H9 (cell line): ENCODE data around the gene CFHR5. TPM values are rescaled to one million over a fixed set of nuclear protein-coding genes. Genes with fewer than 3 reads are reported as not detected.
"Not testable (repeated sequence)": the region's sequence is repeated elsewhere in the genome, so short reads cannot be mapped to it uniquely, and the experiment has no call there.

Experiments
- DNase-seq: peaks from one replicate; pipeline ENCODE4 v3.0.0-alpha.2; 2017
- H2AFZ ChIP-seq: one replicate; pipeline ENCODE4 v1.6.1; 2013; ENCODE audit warnings: mild to moderate bottlenecking, low read length, control low read depth, moderate library complexity
- H2AK5ac ChIP-seq: 2 replicates; pipeline ENCODE4 v1.6.1; 2013; ENCODE audit warnings: low read length, control low read depth, mixed read lengths; ENCODE audit not compliant: insufficient read length
- H2BK120ac ChIP-seq: one replicate; pipeline ENCODE4 v1.6.1; 2013; ENCODE audit warnings: low read depth, mild to moderate bottlenecking, low read length, control low read depth, inconsistent platforms; ENCODE audit not compliant: poor library complexity, severe bottlenecking
- H2BK12ac ChIP-seq: 2 replicates; pipeline ENCODE4 v1.6.1; 2013; ENCODE audit warnings: low read length, control low read depth, mixed read lengths, low read depth; ENCODE audit not compliant: insufficient read length
- H2BK15ac ChIP-seq: 2 replicates; pipeline ENCODE4 v1.6.1; 2013; ENCODE audit warnings: low read depth, low read length, control low read depth
- H2BK20ac ChIP-seq: one replicate; pipeline ENCODE4 v1.6.1; 2013; ENCODE audit warnings: low read depth, mild to moderate bottlenecking, low read length, control low read depth, inconsistent platforms; ENCODE audit not compliant: poor library complexity, severe bottlenecking
- H2BK5ac ChIP-seq: 2 replicates; pipeline ENCODE4 v1.6.1; 2013; ENCODE audit warnings: low read length, control low read depth, mixed read lengths; ENCODE audit not compliant: insufficient read length
- H3K14ac ChIP-seq: 2 replicates; pipeline ENCODE4 v1.6.1; 2013; ENCODE audit warnings: low read length, control low read depth; ENCODE audit not compliant: insufficient read depth
- H3K18ac ChIP-seq: 2 replicates; pipeline ENCODE4 v1.6.1; 2013; ENCODE audit warnings: low read depth, mild to moderate bottlenecking, mixed read lengths, low read length, control low read depth; ENCODE audit not compliant: insufficient read length
- H3K23ac ChIP-seq: 2 replicates; pipeline ENCODE4 v1.6.1; 2013; ENCODE audit warnings: low read length, control low read depth, mixed read lengths, low read depth; ENCODE audit not compliant: insufficient read length
- H3K23me2 ChIP-seq: 2 replicates; pipeline ENCODE4 v1.6.1; 2013; ENCODE audit warnings: low read depth, mild to moderate bottlenecking, mixed read lengths, low read length, control low read depth; ENCODE audit not compliant: insufficient read length, poor library complexity, severe bottlenecking
- H3K27ac ChIP-seq: 2 replicates; pipeline ENCODE4 v1.5.1; 2013; ENCODE audit warnings: low read length, control low read depth, mixed read lengths, low read depth; ENCODE audit not compliant: insufficient read length
- H3K27me3 ChIP-seq: 2 replicates; pipeline ENCODE4 v1.6.1; 2013; ENCODE audit warnings: low read length, control low read depth, inconsistent platforms; ENCODE audit not compliant: insufficient read depth
- H3K4ac ChIP-seq: 2 replicates; pipeline ENCODE4 v1.6.1; 2013; ENCODE audit warnings: low read depth, mild to moderate bottlenecking, control low read depth, inconsistent platforms, low read length, moderate library complexity
- H3K4me1 ChIP-seq: 2 replicates; pipeline ENCODE4 v1.6.1; 2013; ENCODE audit warnings: low read length, control low read depth, inconsistent platforms; ENCODE audit not compliant: insufficient read depth
- H3K4me2 ChIP-seq: 2 replicates; pipeline ENCODE4 v1.6.1; 2013; ENCODE audit warnings: low read length, control low read depth, mixed read lengths; ENCODE audit not compliant: insufficient read length, insufficient read depth
- H3K56ac ChIP-seq: 2 replicates; pipeline ENCODE4 v1.6.1; 2013; ENCODE audit warnings: low read depth, mild to moderate bottlenecking, mixed read lengths, low read length, control low read depth; ENCODE audit not compliant: insufficient read length
- H3K79me1 ChIP-seq: 2 replicates; pipeline ENCODE4 v1.6.1; 2013; ENCODE audit warnings: low read depth, mild to moderate bottlenecking, moderate library complexity, low read length, control low read depth, inconsistent platforms; ENCODE audit not compliant: insufficient read depth, poor library complexity, severe bottlenecking
- H3K79me2 ChIP-seq: 2 replicates; pipeline ENCODE4 v1.6.1; 2013; ENCODE audit warnings: low read length, control low read depth, inconsistent platforms; ENCODE audit not compliant: insufficient read depth
- H3K9ac ChIP-seq: 2 replicates; pipeline ENCODE4 v1.6.1; 2013; ENCODE audit warnings: low read length, control low read depth, mixed read lengths; ENCODE audit not compliant: insufficient read length; ENCODE audit errors: extremely low read depth
- H3K9me3 ChIP-seq: one replicate; pipeline ENCODE4 v1.6.1; 2013; ENCODE audit warnings: low read depth, low read length, inconsistent platforms; ENCODE audit not compliant: control insufficient read depth
- H3T11ph ChIP-seq: one replicate; pipeline ENCODE4 v1.6.1; 2013; ENCODE audit warnings: mild to moderate bottlenecking, low read length, control low read depth, inconsistent platforms
- H4K20me1 ChIP-seq: one replicate; pipeline ENCODE4 v1.6.1; 2013; ENCODE audit not compliant: control insufficient read depth, insufficient read length, insufficient read depth
- H4K5ac ChIP-seq: 2 replicates; pipeline ENCODE4 v1.6.1; 2013; ENCODE audit warnings: low read depth, mild to moderate bottlenecking, mixed read lengths, low read length, control low read depth; ENCODE audit not compliant: insufficient read length
- H4K8ac ChIP-seq: replicated peaks from 2 replicates; pipeline ENCODE4 v1.6.1; 2013; ENCODE audit warnings: low read length, control low read depth, mixed read lengths, low read depth; ENCODE audit not compliant: insufficient read length
- H4K91ac ChIP-seq: 2 replicates; pipeline ENCODE4 v1.6.1; 2013; ENCODE audit warnings: low read depth, mild to moderate bottlenecking, moderate library complexity, mixed read lengths, low read length, control low read depth; ENCODE audit not compliant: insufficient read length
- H3K27ac Mint-ChIP-seq, 3 experiments: 2 replicates in 2 of 3; 3 replicates in 1 of 3; pipeline ENCODE4 v1.8.0; 2020 to 2021; ENCODE audit warnings: mixed read lengths in 3 of 3, mild to moderate bottlenecking in 1 of 3, moderate library complexity in 1 of 3
- H3K27me3 Mint-ChIP-seq: 2 replicates; pipeline ENCODE4 v1.8.0; 2021; ENCODE audit warnings: low read depth, mild to moderate bottlenecking, moderate library complexity, mixed read lengths
- H3K36me3 Mint-ChIP-seq, 3 experiments: 2 replicates in 2 of 3; 3 replicates in 1 of 3; pipeline ENCODE4 v1.8.0; 2020 to 2021; ENCODE audit warnings: low read depth in 3 of 3, mixed read lengths in 3 of 3; ENCODE audit not compliant: insufficient read depth in 1 of 3
- H3K4me1 Mint-ChIP-seq, 2 experiments: 2 replicates each; pipeline ENCODE4 v1.8.0; 2020; ENCODE audit warnings: mixed read lengths in 2 of 2
- H3K4me3 Mint-ChIP-seq, 2 experiments: 2 replicates in 1 of 2; 3 replicates in 1 of 2; pipeline ENCODE4 v1.8.0; 2020 to 2021; ENCODE audit warnings: mild to moderate bottlenecking in 2 of 2, mixed read lengths in 2 of 2, moderate library complexity in 1 of 2
- H3K9me3 Mint-ChIP-seq, 2 experiments: 2 replicates in 1 of 2; 3 replicates in 1 of 2; pipeline ENCODE4 v1.8.0; 2020; ENCODE audit warnings: mild to moderate bottlenecking in 2 of 2, mixed read lengths in 2 of 2, moderate library complexity in 1 of 2
- CTCF ChIP-seq: fragments of 200-600 bp; sonication (generic); conservative IDR thresholded peaks from 3 replicates; pipeline ENCODE4 v1.8.0; 2021; ENCODE audit warnings: antibody characterized with exemption, mild to moderate bottlenecking
- WGBS: extraction: QIAGEN DNeasy Blood & Tissue Kit; methylation state at CpG from one replicate; pipeline ENCODE4 v1.1.7; 2013; ENCODE audit warnings: missing lambda C conversion rate, low lambda C conversion rate, mixed read lengths; ENCODE audit not compliant: insufficient read length; ENCODE audit errors: extremely low coverage; 5-methylcytosine and 5-hydroxymethylcytosine counted together
- total RNA-seq: library from RNA; stranded (reverse); gene quantifications from 2 replicates; pipeline ENCODE4 v1.2.1, GENCODE V29; 2021

The CFHR5 gene
- total RNA-seq, 1 experiment from 2014 or later = not detected

DNA sequence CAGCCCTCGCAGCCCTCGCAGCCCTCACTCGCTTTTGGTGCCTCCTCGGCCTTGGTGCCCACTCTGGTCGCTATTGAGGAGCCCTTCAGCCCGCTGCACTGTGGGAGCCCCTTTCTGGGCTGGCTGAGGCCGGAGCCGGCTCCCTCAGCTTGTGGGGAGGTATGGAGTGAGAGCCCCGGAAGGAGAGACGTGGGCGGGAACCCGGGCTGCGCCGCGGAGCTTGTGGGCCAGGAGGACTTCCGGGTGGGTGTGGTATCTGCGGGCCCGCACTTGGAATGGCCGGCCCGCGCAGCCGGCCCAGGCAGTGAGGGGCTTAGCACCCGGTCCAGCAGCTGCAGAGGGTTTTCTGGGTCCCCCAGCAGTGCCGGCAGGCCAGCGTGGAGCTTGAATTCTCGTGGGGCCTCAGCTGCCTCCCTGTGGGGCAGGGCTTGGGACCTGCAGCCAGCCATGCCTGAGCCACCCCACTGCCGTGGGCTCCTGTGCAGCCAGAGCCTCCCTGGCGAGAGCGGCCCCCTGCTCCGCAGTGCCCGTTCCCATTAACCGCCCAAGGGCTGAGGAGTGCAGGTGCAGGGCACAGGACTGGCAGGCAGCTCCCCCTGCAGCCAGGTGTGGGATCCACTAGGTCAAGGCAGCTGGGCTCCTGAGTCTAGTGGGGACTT, 43.7 kb upstream of the CFHR5 start:
- Histone ChIP-seq H3K9me3 (no peaks in the 10 kb centered on the region), H4K5ac (no peak overlapping the region), H2BK12ac (no peak overlapping the region), H3K79me2 (no peaks in the 10 kb centered on the region), H2AK5ac (no peak overlapping the region), H2BK15ac (no peak overlapping the region), H2BK5ac (no peak overlapping the region), H4K20me1 (no peaks in the 10 kb centered on the region), H3K4ac (no peak overlapping the region), H2BK120ac (no peak overlapping the region), H2AFZ (no peak overlapping the region), H3K9ac (no peak overlapping the region), H3K79me1 (no peaks in the 10 kb centered on the region), H4K91ac (no peak overlapping the region), H3K23me2 (no peaks in the 10 kb centered on the region), H2BK20ac (no peak overlapping the region), H3K23ac (no peak overlapping the region), H3K4me1 (no peaks in the 10 kb centered on the region), H3K18ac (no peak overlapping the region), H3K56ac (no peak overlapping the region), H3K14ac (no peak overlapping the region), H3K27me3 (no peaks in the 10 kb centered on the region), H3K27ac (no peak overlapping the region), H3K4me2 (no peak overlapping the region), H3T11ph (no peak overlapping the region), H4K8ac (no peak overlapping the region)
- WGBS = no CpG with 5 or more reads among the region's 32 CpGs
- peak; percentile 60 for DNase-seq
- Mint-ChIP-seq H3K27me3 (no peaks in the 10 kb centered on the region), H3K36me3 (no peaks in the 10 kb centered on the region), H3K9me3 (no peaks in the 10 kb centered on the region; a peak in 1 of 5 replicates), H3K4me3 (no peak overlapping the region), H3K4me1 (no peaks in the 10 kb centered on the region), H3K27ac (no peak overlapping the region)
- peak; percentile 52; the same call in 2 of the 3 replicates for TF ChIP-seq CTCF

- not testable (repeated sequence) for H4K20me1 ChIP-seq, H3K4me1 ChIP-seq, H2BK15ac ChIP-seq, H3K27ac ChIP-seq, H3K4me1 Mint-ChIP-seq, H3K18ac ChIP-seq, H2BK20ac ChIP-seq, H4K5ac ChIP-seq, H4K8ac ChIP-seq, H3K27me3 ChIP-seq, H3K36me3 Mint-ChIP-seq, H3K27me3 Mint-ChIP-seq, H3K9ac ChIP-seq, H3K79me1 ChIP-seq, H3K9me3 Mint-ChIP-seq, H2AFZ ChIP-seq, H3T11ph ChIP-seq, H3K79me2 ChIP-seq, H3K23ac ChIP-seq, H2AK5ac ChIP-seq, H3K14ac ChIP-seq, H3K56ac ChIP-seq, H2BK12ac ChIP-seq, H3K4ac ChIP-seq, H3K4me2 ChIP-seq, H4K91ac ChIP-seq, H3K23me2 ChIP-seq, H3K4me3 Mint-ChIP-seq, H3K27ac Mint-ChIP-seq, H2BK120ac ChIP-seq, H3K9me3 ChIP-seq, H2BK5ac ChIP-seq
- peak; percentile 37 for DNase-seq
- WGBS = no CpG with 5 or more reads among the region's 6 CpGs
Measured at GRCh38 chr1:196941474-196941873, 35.9 kb upstream of the CFHR5 start.
